K562 (cell line): ENCODE measurements around the gene KDM4C. TPM values are rescaled to one million over a fixed set of nuclear protein-coding genes. Genes with fewer than 3 reads are reported as not detected.

Experiments
- ARID1B ChIP-seq: fragments of 450-650 bp; IDR thresholded peaks from 2 replicates; pipeline ENCODE4 v1.6.1; 2016; ENCODE audit warnings: antibody characterized with exemption, mild to moderate bottlenecking, inconsistent platforms
- ARID3B ChIP-seq: fragments of 250-450 bp; sonication (Bioruptor Pico); IDR thresholded peaks from 2 replicates; pipeline ENCODE4 v1.4.0; 2020; ENCODE audit warnings: borderline replicate concordance
- CBFA2T3 ChIP-seq: fragments of 450-650 bp; IDR thresholded peaks from 2 replicates; pipeline ENCODE4 v1.6.1; 2017
- E2F6 ChIP-seq, 2 experiments: IDR thresholded peaks; 2 replicates each; pipeline ENCODE4 v1.6.1; 2011; ENCODE audit warnings: borderline replicate concordance in 1 of 2, control low read depth in 1 of 2, low read depth in 1 of 2, low read length in 1 of 2, mild to moderate bottlenecking in 1 of 2, mixed read lengths in 1 of 2, moderate library complexity in 1 of 2; ENCODE audit not compliant: insufficient read depth in 1 of 2, insufficient read length in 1 of 2, poor library complexity in 1 of 2, severe bottlenecking in 1 of 2; ENCODE audit errors: extremely low read depth in 1 of 2
- GATAD2B ChIP-seq: fragments of 450-650 bp; IDR thresholded peaks from 2 replicates; pipeline ENCODE4 v1.6.1; 2017; ENCODE audit warnings: mild to moderate bottlenecking, borderline replicate concordance
- JUND ChIP-seq, 2 experiments: IDR thresholded peaks; 2 replicates in 1 of 2; 3 replicates in 1 of 2; pipeline ENCODE4 v1.6.1; 2011; ENCODE audit warnings: borderline replicate concordance in 2 of 2, low read depth in 2 of 2, low read length in 2 of 2, improper control_type of control experiment in 1 of 2, missing biosample characterization in 1 of 2, missing genetic modification characterization in 1 of 2, missing genetic modification reagents in 1 of 2
- MED1 ChIP-seq: sonication (generic); formaldehyde crosslinking; IDR thresholded peaks from 2 replicates; pipeline ENCODE4 v1.8.1; 2023; ENCODE audit warnings: missing genetic modification reagents, borderline replicate concordance
- MTA3 ChIP-seq: fragments of 450-650 bp; formaldehyde crosslinking; IDR thresholded peaks from 2 replicates; pipeline ENCODE4 v1.6.1; 2017; ENCODE audit warnings: mild to moderate bottlenecking, borderline replicate concordance
- PHTF2 ChIP-seq: fragments of 250-450 bp; sonication (Bioruptor Pico); IDR thresholded peaks from 2 replicates; pipeline ENCODE4 v1.5.0; 2021; ENCODE audit warnings: mild to moderate bottlenecking
- RAD51 ChIP-seq: fragments of 450-650 bp; IDR thresholded peaks from 2 replicates; pipeline ENCODE4 v1.7.1; 2016; ENCODE audit warnings: low read depth, mild to moderate bottlenecking, borderline replicate concordance
- SMARCA4 ChIP-seq: fragments of 450-650 bp; IDR thresholded peaks from 2 replicates; pipeline ENCODE4 v1.6.1; 2016
- SMARCC2 ChIP-seq: fragments of 450-650 bp; IDR thresholded peaks from 2 replicates; pipeline ENCODE4 v1.6.1; 2017; ENCODE audit warnings: antibody characterized with exemption, moderate library complexity, mild to moderate bottlenecking, low read depth
- TCF3 ChIP-seq: sonication (generic); formaldehyde crosslinking; IDR thresholded peaks from 2 replicates; pipeline ENCODE4 v1.4.0; 2020; ENCODE audit warnings: mild to moderate bottlenecking, missing genetic modification reagents
- TFAP4 ChIP-seq: sonication (generic); formaldehyde crosslinking; IDR thresholded peaks from 2 replicates; pipeline ENCODE4 v1.8.0; 2022; ENCODE audit warnings: missing genetic modification reagents, mild to moderate bottlenecking, moderate library complexity, borderline replicate concordance
- THRA ChIP-seq: fragments of 450-650 bp; IDR thresholded peaks from 2 replicates; pipeline ENCODE4 v1.6.1; 2017; ENCODE audit warnings: mild to moderate bottlenecking, moderate library complexity
- THRB ChIP-seq: fragments of 450-650 bp; formaldehyde crosslinking; conservative IDR thresholded peaks from 2 replicates; pipeline ENCODE4 v1.4.0; 2022; ENCODE audit warnings: mild to moderate bottlenecking, missing genetic modification characterization
- ZBTB2 ChIP-seq: fragments of 450-650 bp; IDR thresholded peaks from 2 replicates; pipeline ENCODE4 v1.6.1; 2016; ENCODE audit warnings: antibody characterized with exemption
- ZNF197 ChIP-seq: fragments of 200-800 bp; sonication (Bioruptor generic); IDR thresholded peaks from 2 replicates; pipeline ENCODE4 v1.6.1; 2016; ENCODE audit warnings: low read depth, missing genetic modification characterization, missing compliant biosample characterization
- ZNF384 ChIP-seq: IDR thresholded peaks from 2 replicates; pipeline ENCODE4 v1.6.1; 2012; ENCODE audit warnings: low read depth, low read length, improper control_type of control experiment
- polyA plus RNA-seq, 8 experiments: library from polyadenylated mRNA; depleted of rRNA in 4 of 8; stranded (reverse) in 5 of 8; unstranded in 3 of 8; fragments of >200 nt; fragmentation: Nextera tagmentation in 2 of 8; fragmentation: Illumina TruSeq in 1 of 8; extraction: Ambion mirVana in 2 of 8; extraction: Trizol in 1 of 8; gene quantifications; 2 replicates each; pipeline versions ENCODE4 v1.2.1 to v1.2.3, GENCODE V29; 2011 to 2014; ENCODE audit warnings: inconsistent platforms in 1 of 8, missing spikeins in 1 of 8
- total RNA-seq, 7 experiments: library from RNA; depleted of rRNA in 6 of 7; stranded (reverse); fragments of >200 nt in 6 of 7; fragmentation: Illumina TruSeq in 2 of 7; extraction: Trizol in 2 of 7; gene quantifications; 2 replicates each; pipeline versions ENCODE4 v1.2.1 to v1.2.3, GENCODE V29; 2011 to 2021; ENCODE audit warnings: low replicate concordance in 1 of 7

The KDM4C gene
- total and polyA plus RNA-seq, 9 of the 15 experiments (the other 6 are each of a cell fraction or from before 2014, with no cell fraction given), result 5.4 to 17.0 (median 12.6) TPM

- TF ChIP-seq THRA, result no peak
- peak; percentile 81 for TF ChIP-seq ARID1B
- no peak for TF ChIP-seq TFAP4
- peak; percentile 94 for TF ChIP-seq JUND (IDR thresholded peaks at IDR 0.05; ENCODE audit: borderline replicate concordance, low read depth, low read length)
- peak; percentile 90 for TF ChIP-seq JUND (tag; IDR thresholded peaks at IDR 0.05; ENCODE audit: borderline replicate concordance, low read depth, low read length)
- peak; percentile 52; the same call in 1 of the 2 replicates for TF ChIP-seq GATAD2B
- TF ChIP-seq SMARCC2, result 0 out of 2 replicates have a peak, but pooled peaks have one; percentile 31
- TF ChIP-seq ZNF384, result no peak
- no peak for TF ChIP-seq ZNF197
- TF ChIP-seq THRB (CRISPR knock-in tag), result no peak
- no peak for TF ChIP-seq MTA3
- no peak for TF ChIP-seq ARID3B (CRISPR knock-in tag)
- TF ChIP-seq PHTF2, result no peak
- peak; percentile 85 for TF ChIP-seq SMARCA4
- TF ChIP-seq TCF3 (CRISPR knock-in tag), result no peak
- TF ChIP-seq MED1, result no peak
- TF ChIP-seq E2F6 (IDR thresholded peaks at IDR 0.05; ENCODE audit: borderline replicate concordance in 1 of 2, extremely low read depth in 1 of 2, insufficient read depth in 1 of 2, insufficient read length in 1 of 2, low read depth in 1 of 2, low read length in 1 of 2, poor library complexity in 1 of 2, severe bottlenecking in 1 of 2), result no peak
- peak; percentile 39 for TF ChIP-seq CBFA2T3
- TF ChIP-seq ZBTB2, result no peak
- TF ChIP-seq RAD51, result no peak
These were observed 21.9 kb downstream of the KDM4C start (continued) for GRCh38 chr9:6779417-6780241.
